Astrocyte (in vitro differentiated cells and primary cell): ENCODE data around the gene GADL1. TPM values are rescaled to one million over a fixed set of nuclear protein-coding genes. Genes with fewer than 3 reads are reported as not detected.

Experiments
- DNase-seq: peaks from one replicate; pipeline ENCODE4 v3.0.0-alpha.2; 2010; ENCODE audit warnings: low read depth
- FAIRE-seq: peaks from 2 replicates; lab custom pipeline; 2011; peaks lifted over from hg19 to GRCh38; lab: Jason Lieb, UNC
- H2AFZ ChIP-seq: 2 replicates; pipeline ENCODE4 v1.6.0; 2012; ENCODE audit warnings: low read depth, low read length, inconsistent platforms
- H3K27ac ChIP-seq: 2 replicates; pipeline ENCODE4 v1.5.1; 2011; ENCODE audit warnings: low read depth, low read length, inconsistent platforms
- H3K27me3 ChIP-seq: 2 replicates; pipeline ENCODE4 v1.6.0; 2011; ENCODE audit warnings: low read length, inconsistent platforms; ENCODE audit not compliant: insufficient read depth
- H3K36me3 ChIP-seq: 2 replicates; pipeline ENCODE4 v1.5.1; 2011; ENCODE audit warnings: low read length, inconsistent platforms; ENCODE audit not compliant: insufficient read depth
- H3K4me1 ChIP-seq: 2 replicates; pipeline ENCODE4 v1.5.1; 2011; ENCODE audit warnings: low read length, inconsistent platforms; ENCODE audit not compliant: insufficient read depth
- H3K4me2 ChIP-seq: 2 replicates; pipeline ENCODE4 v1.6.0; 2012; ENCODE audit warnings: low read length, inconsistent platforms
- H3K4me3 ChIP-seq: 2 replicates; pipeline ENCODE4 v1.5.1; 2011; ENCODE audit warnings: low read depth, mild to moderate bottlenecking, low read length, inconsistent platforms; ENCODE audit not compliant: insufficient read depth
- H3K79me2 ChIP-seq: 2 replicates; pipeline ENCODE4 v1.6.0; 2012; ENCODE audit warnings: mild to moderate bottlenecking, low read length, inconsistent platforms; ENCODE audit not compliant: insufficient read depth
- H3K9ac ChIP-seq: 2 replicates; pipeline ENCODE4 v1.6.0; 2012; ENCODE audit warnings: mild to moderate bottlenecking, low read length, inconsistent platforms
- H3K9me3 ChIP-seq: 2 replicates; pipeline ENCODE4 v1.5.1; 2012; ENCODE audit warnings: low read depth, mild to moderate bottlenecking, low read length, inconsistent platforms; ENCODE audit not compliant: insufficient read depth
- H4K20me1 ChIP-seq: 2 replicates; pipeline ENCODE4 v1.6.0; 2012; ENCODE audit warnings: low read length, inconsistent platforms; ENCODE audit not compliant: insufficient read depth
- H3K27ac Mint-ChIP-seq: one replicate; pipeline ENCODE4 v1.8.0; 2021; ENCODE audit warnings: mild to moderate bottlenecking, mixed read lengths; ENCODE audit not compliant: unreplicated experiment
- H3K27me3 Mint-ChIP-seq: one replicate; pipeline ENCODE4 v1.8.0; 2021; ENCODE audit warnings: low read depth, mixed read lengths; ENCODE audit not compliant: unreplicated experiment
- H3K36me3 Mint-ChIP-seq: one replicate; pipeline ENCODE4 v1.8.0; 2021; ENCODE audit warnings: low read depth, mixed read lengths; ENCODE audit not compliant: unreplicated experiment
- H3K4me1 Mint-ChIP-seq: one replicate; pipeline ENCODE4 v1.8.0; 2021; ENCODE audit warnings: low read depth, mixed read lengths; ENCODE audit not compliant: unreplicated experiment
- H3K4me3 Mint-ChIP-seq: one replicate; pipeline ENCODE4 v1.8.0; 2021; ENCODE audit warnings: mild to moderate bottlenecking, moderate library complexity, mixed read lengths; ENCODE audit not compliant: unreplicated experiment
- H3K9me3 Mint-ChIP-seq: one replicate; pipeline ENCODE4 v1.8.0; 2021; ENCODE audit warnings: mild to moderate bottlenecking, mixed read lengths; ENCODE audit not compliant: unreplicated experiment
- EZH2 ChIP-seq: IDR thresholded peaks from 2 replicates; pipeline ENCODE4 v1.6.1; 2012; ENCODE audit warnings: mild to moderate bottlenecking, low read length, inconsistent platforms; ENCODE audit not compliant: insufficient read depth
- total RNA-seq: library from RNA; stranded (reverse); gene quantifications from 2 replicates; pipeline ENCODE4 v1.2.1, GENCODE V29; 2021
- TF ChIP-seq, protein P1 (sequence below): IDR thresholded peaks from 2 replicates; pipeline ENCODE4 v1.5.1; 2011; ENCODE audit warnings: low read depth, mild to moderate bottlenecking, inconsistent platforms, low read length, moderate library complexity; ENCODE audit not compliant: insufficient read depth

The GADL1 gene
- total RNA-seq, 1 donor from 2014 or later: 0.09 TPM

DNA sequence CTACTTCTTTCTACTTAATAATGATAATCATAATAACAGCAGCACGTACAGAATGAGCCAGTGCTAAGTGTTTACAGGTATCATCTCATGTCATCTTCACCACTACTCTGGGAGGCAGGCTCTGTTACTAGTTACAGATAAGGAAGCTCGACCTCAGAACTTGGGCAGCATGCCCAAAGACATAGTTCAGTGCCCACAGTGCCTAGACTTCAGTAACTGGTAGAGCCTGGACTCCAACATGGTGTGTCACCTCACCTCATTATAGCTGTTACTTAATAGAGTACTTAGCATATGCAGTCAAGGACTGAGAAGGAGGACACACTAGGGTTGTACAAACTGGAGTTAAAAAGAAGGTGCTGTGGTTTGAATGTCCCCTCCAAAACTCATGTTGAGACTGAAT, 7.6 kb downstream of the GADL1 start:
- no peak overlapping the region for H2AFZ ChIP-seq
- FAIRE-seq (no peak), DNase-seq (no peak)
- H3K4me2 ChIP-seq: no peak overlapping the region
- no peaks in the 10 kb centered on the region for H4K20me1 ChIP-seq
- H3K79me2 ChIP-seq: no peaks in the 10 kb centered on the region
- Mint-ChIP-seq H3K4me3 (no peak overlapping the region), H3K4me1 (no peaks in the 10 kb centered on the region), H3K9me3 (peaks cover 5% of the 10 kb centered on the region), H3K36me3 (no peaks in the 10 kb centered on the region), H3K27me3 (peaks cover 10% of the 10 kb centered on the region), H3K27ac (no peak overlapping the region)
- H3K9ac ChIP-seq: no peak overlapping the region
- H3K27ac ChIP-seq: no peak overlapping the region
- H3K36me3 ChIP-seq: no peaks in the 10 kb centered on the region
- no peak for TF ChIP-seq EZH2
- TF ChIP-seq, protein P1, sequence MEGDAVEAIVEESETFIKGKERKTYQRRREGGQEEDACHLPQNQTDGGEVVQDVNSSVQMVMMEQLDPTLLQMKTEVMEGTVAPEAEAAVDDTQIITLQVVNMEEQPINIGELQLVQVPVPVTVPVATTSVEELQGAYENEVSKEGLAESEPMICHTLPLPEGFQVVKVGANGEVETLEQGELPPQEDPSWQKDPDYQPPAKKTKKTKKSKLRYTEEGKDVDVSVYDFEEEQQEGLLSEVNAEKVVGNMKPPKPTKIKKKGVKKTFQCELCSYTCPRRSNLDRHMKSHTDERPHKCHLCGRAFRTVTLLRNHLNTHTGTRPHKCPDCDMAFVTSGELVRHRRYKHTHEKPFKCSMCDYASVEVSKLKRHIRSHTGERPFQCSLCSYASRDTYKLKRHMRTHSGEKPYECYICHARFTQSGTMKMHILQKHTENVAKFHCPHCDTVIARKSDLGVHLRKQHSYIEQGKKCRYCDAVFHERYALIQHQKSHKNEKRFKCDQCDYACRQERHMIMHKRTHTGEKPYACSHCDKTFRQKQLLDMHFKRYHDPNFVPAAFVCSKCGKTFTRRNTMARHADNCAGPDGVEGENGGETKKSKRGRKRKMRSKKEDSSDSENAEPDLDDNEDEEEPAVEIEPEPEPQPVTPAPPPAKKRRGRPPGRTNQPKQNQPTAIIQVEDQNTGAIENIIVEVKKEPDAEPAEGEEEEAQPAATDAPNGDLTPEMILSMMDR: no peak
- H3K4me1 ChIP-seq: no peaks in the 10 kb centered on the region
- H3K27me3 ChIP-seq: no peaks in the 10 kb centered on the region
- no peak overlapping the region for H3K4me3 ChIP-seq
- no peaks in the 10 kb centered on the region for H3K9me3 ChIP-seq

DNA sequence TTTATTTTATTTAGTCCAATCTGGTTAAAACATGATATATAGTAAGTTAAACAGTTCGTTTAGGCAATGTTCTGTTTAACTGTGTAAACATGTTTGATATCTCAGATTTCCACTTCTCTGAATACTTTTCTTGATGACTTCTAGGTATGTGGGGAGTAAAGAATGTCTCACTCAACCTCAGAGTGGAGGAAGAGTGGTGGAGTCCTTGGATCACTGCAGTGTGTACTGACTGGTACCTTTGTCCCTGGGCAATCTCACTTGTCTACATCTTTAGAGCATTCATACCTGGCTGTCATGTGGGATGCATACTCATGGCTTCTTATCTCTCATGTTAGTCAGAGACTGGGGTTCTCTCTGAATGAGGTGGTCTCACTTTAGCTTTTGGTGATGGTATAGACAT, 15.6 kb downstream of the GADL1 start:
- no peaks in the 10 kb centered on the region for H4K20me1 ChIP-seq
- Mint-ChIP-seq H3K27ac (no peak overlapping the region), H3K9me3 (no peaks in the 10 kb centered on the region), H3K4me1 (no peaks in the 10 kb centered on the region), H3K36me3 (no peaks in the 10 kb centered on the region), H3K4me3 (no peak overlapping the region), H3K27me3 (peaks cover 22% of the 10 kb centered on the region)
- FAIRE-seq (no peak), DNase-seq (no peak)
- H3K27ac ChIP-seq: no peak overlapping the region
- H3K36me3 ChIP-seq: no peaks in the 10 kb centered on the region
- H3K79me2 ChIP-seq: no peaks in the 10 kb centered on the region
- TF ChIP-seq, protein P1: no peak
- no peak for TF ChIP-seq EZH2
- H3K4me3 ChIP-seq: no peak overlapping the region
- no peak overlapping the region for H3K9ac ChIP-seq
- H3K27me3 ChIP-seq: peaks cover 3% of the 10 kb centered on the region
- H3K4me2 ChIP-seq: no peak overlapping the region
- H2AFZ ChIP-seq: no peak overlapping the region
- no peaks in the 10 kb centered on the region for H3K4me1 ChIP-seq
- H3K9me3 ChIP-seq: no peaks in the 10 kb centered on the region

DNA sequence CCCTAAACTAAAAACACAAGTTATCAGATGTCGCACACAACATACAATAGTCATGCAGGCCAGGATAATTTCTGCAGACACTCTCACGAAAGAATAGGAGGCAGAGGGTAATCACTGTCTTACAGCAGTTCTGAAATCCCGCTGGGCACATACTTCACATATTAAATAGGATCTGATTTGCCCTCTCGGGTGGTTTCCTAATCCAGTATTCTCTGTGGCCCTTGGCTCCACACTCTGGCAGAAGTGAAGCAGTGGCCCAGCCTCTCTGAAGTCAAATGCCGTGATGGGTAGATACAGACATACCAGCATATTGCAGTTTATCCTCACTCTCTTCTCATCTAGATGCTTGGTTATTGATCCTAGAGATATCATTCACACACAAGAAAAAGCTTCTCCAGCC, 19.0 kb downstream of the GADL1 start:
- Mint-ChIP-seq H3K27ac (no peak overlapping the region), H3K36me3 (no peaks in the 10 kb centered on the region), H3K4me1 (no peaks in the 10 kb centered on the region), H3K27me3 (peaks cover 26% of the 10 kb centered on the region), H3K4me3 (no peak overlapping the region), H3K9me3 (no peaks in the 10 kb centered on the region)
- Histone ChIP-seq H3K4me3 (no peak overlapping the region), H3K4me1 (no peaks in the 10 kb centered on the region), H3K27me3 (peaks cover 3% of the 10 kb centered on the region), H3K36me3 (no peaks in the 10 kb centered on the region), H3K79me2 (no peaks in the 10 kb centered on the region), H2AFZ (no peak overlapping the region), H3K4me2 (no peak overlapping the region), H3K9ac (no peak overlapping the region), H4K20me1 (no peaks in the 10 kb centered on the region), H3K27ac (no peak overlapping the region), H3K9me3 (no peaks in the 10 kb centered on the region)
- DNase-seq (no peak), FAIRE-seq (no peak)
- no peak for TF ChIP-seq EZH2
